Trophoblast cell (in vitro differentiated cells and primary cell): Measurements from ENCODE around the gene GRK4.
"Not testable (repeated sequence)": the region's sequence is repeated elsewhere in the genome, so short reads cannot be mapped to it uniquely, and the experiment has no call there.

Experiments
- DNase-seq, 2 donors: peaks; one replicate each; pipeline ENCODE4 v3.0.0-alpha.2; 2016
- H2AFZ ChIP-seq: 2 replicates; pipeline ENCODE4 v1.6.1; 2013; ENCODE audit warnings: low read length, moderate library complexity, mild to moderate bottlenecking; ENCODE audit not compliant: insufficient read depth, poor library complexity
- H2AK5ac ChIP-seq: 2 replicates; pipeline ENCODE4 v1.6.1; 2013; ENCODE audit warnings: mild to moderate bottlenecking, low read length
- H2BK120ac ChIP-seq: 2 replicates; pipeline ENCODE4 v1.6.1; 2013; ENCODE audit warnings: low read length, mild to moderate bottlenecking, moderate library complexity; ENCODE audit not compliant: insufficient read depth, poor library complexity
- H2BK12ac ChIP-seq: 2 replicates; pipeline ENCODE4 v1.6.1; 2013; ENCODE audit warnings: mild to moderate bottlenecking, low read length, moderate library complexity
- H2BK5ac ChIP-seq: 2 replicates; pipeline ENCODE4 v1.6.1; 2013; ENCODE audit warnings: low read length, low read depth, moderate library complexity, mild to moderate bottlenecking; ENCODE audit not compliant: poor library complexity
- H3K14ac ChIP-seq: 2 replicates; pipeline ENCODE4 v1.6.1; 2013; ENCODE audit warnings: mild to moderate bottlenecking, low read length
- H3K18ac ChIP-seq: 2 replicates; pipeline ENCODE4 v1.6.1; 2013; ENCODE audit warnings: mild to moderate bottlenecking, low read length
- H3K23ac ChIP-seq: 2 replicates; pipeline ENCODE4 v1.6.1; 2013; ENCODE audit warnings: low read length
- H3K27ac ChIP-seq: 2 replicates; pipeline ENCODE4 v1.5.1; 2013; ENCODE audit warnings: low read depth, mild to moderate bottlenecking, inconsistent platforms, low read length, moderate library complexity
- H3K27me3 ChIP-seq: 2 replicates; pipeline ENCODE4 v1.6.1; 2013; ENCODE audit warnings: inconsistent platforms, mild to moderate bottlenecking, low read length, moderate library complexity; ENCODE audit not compliant: insufficient read depth
- H3K36me3 ChIP-seq, 2 experiments: 1 replicate in 1 of 2; 2 replicates in 1 of 2; pipeline ENCODE4 v1.6.1; 2013; ENCODE audit warnings: low read length in 2 of 2, mild to moderate bottlenecking in 2 of 2, moderate library complexity in 1 of 2; ENCODE audit not compliant: insufficient read depth in 2 of 2, control insufficient read depth in 1 of 2
- H3K4ac ChIP-seq: 2 replicates; pipeline ENCODE4 v1.6.1; 2013; ENCODE audit warnings: low read depth, mild to moderate bottlenecking, low read length, moderate library complexity
- H3K4me1 ChIP-seq, 2 experiments: 1 replicate in 1 of 2; 2 replicates in 1 of 2; pipeline ENCODE4 v1.6.1; 2013; ENCODE audit warnings: low read length in 2 of 2, mild to moderate bottlenecking in 2 of 2, moderate library complexity in 1 of 2; ENCODE audit not compliant: insufficient read depth in 2 of 2, control insufficient read depth in 1 of 2
- H3K4me2 ChIP-seq: 2 replicates; pipeline ENCODE4 v1.6.1; 2013; ENCODE audit warnings: inconsistent platforms, mild to moderate bottlenecking, low read length, moderate library complexity
- H3K4me3 ChIP-seq: 2 replicates; pipeline ENCODE4 v1.5.1; 2013; ENCODE audit warnings: mild to moderate bottlenecking, low read depth, low read length, inconsistent platforms
- H3K79me1 ChIP-seq: one replicate; pipeline ENCODE4 v1.6.1; 2013; ENCODE audit warnings: low read length
- H3K79me2 ChIP-seq: 2 replicates; pipeline ENCODE4 v1.6.1; 2013; ENCODE audit warnings: low read length, mild to moderate bottlenecking; ENCODE audit not compliant: control insufficient read depth, insufficient read depth, poor library complexity
- H3K9ac ChIP-seq: 2 replicates; pipeline ENCODE4 v1.6.1; 2013; ENCODE audit warnings: mild to moderate bottlenecking, low read length
- H3K9me3 ChIP-seq: 2 replicates; pipeline ENCODE4 v1.6.1; 2013; ENCODE audit warnings: low read depth, mild to moderate bottlenecking, control low read depth, inconsistent platforms, low read length; ENCODE audit not compliant: insufficient read depth
- H4K12ac ChIP-seq: 2 replicates; pipeline ENCODE4 v1.6.1; 2013; ENCODE audit warnings: low read depth, mild to moderate bottlenecking, low read length, moderate library complexity
- H4K8ac ChIP-seq: 2 replicates; pipeline ENCODE4 v1.6.1; 2013; ENCODE audit warnings: low read depth, mild to moderate bottlenecking, low read length, moderate library complexity
- H4K91ac ChIP-seq: one replicate; pipeline ENCODE4 v1.6.1; 2013; ENCODE audit warnings: low read depth, mild to moderate bottlenecking, low read length, moderate library complexity
- WGBS: extraction: QIAGEN DNeasy Blood & Tissue Kit; methylation state at CpG from one replicate; pipeline ENCODE4 v1.1.7; 2013; ENCODE audit warnings: missing lambda C conversion rate; ENCODE audit not compliant: insufficient read length, insufficient coverage; ENCODE audit errors: extremely low coverage; 5-methylcytosine and 5-hydroxymethylcytosine counted together

The GRK4 gene

DNA sequence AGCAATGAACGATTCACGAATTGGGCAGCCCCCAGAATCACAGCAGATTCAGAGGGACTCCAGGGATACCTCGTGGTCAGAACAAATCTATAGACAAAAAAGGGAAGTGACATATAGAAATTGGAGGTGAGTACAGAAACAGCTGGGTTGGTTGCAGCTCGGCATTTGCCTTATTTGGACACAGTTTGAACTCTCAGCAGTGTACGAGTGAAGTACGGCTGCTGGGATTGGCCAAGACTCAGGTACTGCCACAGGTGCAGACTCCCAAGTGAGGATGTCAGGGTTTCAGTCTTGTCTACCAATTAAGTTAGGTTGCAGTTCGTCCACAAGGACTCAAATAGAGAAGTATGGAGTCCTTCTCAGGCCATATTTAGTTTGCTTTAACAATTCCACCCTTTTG is 82.8 kb downstream of the GRK4 start:
- Histone ChIP-seq H3K4me3 (no peak overlapping the region), H3K27ac (no peak overlapping the region), H3K23ac (no peak overlapping the region), H3K4me1 (peaks cover 7 to 8% of the 10 kb centered on the region in 2 experiments), H4K8ac (no peak overlapping the region), H3K4ac (no peak overlapping the region), H3K18ac (no peak overlapping the region), H3K79me2 (no peaks in the 10 kb centered on the region), H2AFZ (no peak overlapping the region), H2BK12ac (no peak overlapping the region), H3K79me1 (no peaks in the 10 kb centered on the region), H3K4me2 (no peak overlapping the region), H2BK120ac (no peak overlapping the region), H2BK5ac (no peak overlapping the region), H3K9me3 (peaks cover 2% of the 10 kb centered on the region), H3K14ac (no peak overlapping the region), H4K12ac (no peak overlapping the region), H3K9ac (no peak overlapping the region), H3K27me3 (no peaks in the 10 kb centered on the region), H4K91ac (no peak overlapping the region), H3K36me3 (no peaks in the 10 kb centered on the region), H2AK5ac (no peak overlapping the region)
- no peak for DNase-seq
- WGBS, result no CpG with 5 or more reads among the region's 7 CpGs

DNA sequence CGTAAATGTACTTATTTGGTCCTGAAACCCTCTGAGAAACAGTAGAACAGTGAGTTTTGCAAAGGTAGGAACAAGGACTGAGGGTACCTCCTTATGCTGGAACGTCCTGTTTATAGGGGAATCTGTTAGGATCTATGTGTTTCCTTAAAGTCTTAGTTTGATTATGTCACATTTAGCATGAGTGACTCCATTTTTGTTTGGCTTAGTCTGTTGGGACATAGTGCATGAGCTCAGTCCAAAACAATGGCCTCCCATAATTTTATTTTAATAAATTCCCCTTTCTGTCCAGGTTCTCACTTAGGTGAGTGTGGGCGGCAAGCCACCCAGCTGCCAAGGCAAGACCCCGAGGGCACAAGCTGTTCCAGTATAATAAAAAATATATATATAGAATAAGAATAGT is 83.3 kb downstream of the GRK4 start:
- Histone ChIP-seq H2BK12ac (no peak overlapping the region), H4K91ac (no peak overlapping the region), H4K12ac (no peak overlapping the region), H2BK120ac (no peak overlapping the region), H3K36me3 (no peaks in the 10 kb centered on the region), H3K9ac (no peak overlapping the region), H3K14ac (no peak overlapping the region), H3K9me3 (peaks cover 2% of the 10 kb centered on the region), H3K4me2 (no peak overlapping the region), H3K4me3 (no peak overlapping the region), H3K79me2 (no peaks in the 10 kb centered on the region), H3K18ac (no peak overlapping the region), H2BK5ac (no peak overlapping the region), H2AK5ac (no peak overlapping the region), H2AFZ (no peak overlapping the region), H3K27me3 (no peaks in the 10 kb centered on the region), H3K27ac (no peak overlapping the region), H4K8ac (no peak overlapping the region), H3K23ac (no peak overlapping the region), H3K4me1 (peaks cover 7 to 8% of the 10 kb centered on the region in 2 experiments), H3K79me1 (no peaks in the 10 kb centered on the region), H3K4ac (no peak overlapping the region)
- no CpG with 5 or more reads among the region's 4 CpGs for WGBS
- no peak for DNase-seq

DNA sequence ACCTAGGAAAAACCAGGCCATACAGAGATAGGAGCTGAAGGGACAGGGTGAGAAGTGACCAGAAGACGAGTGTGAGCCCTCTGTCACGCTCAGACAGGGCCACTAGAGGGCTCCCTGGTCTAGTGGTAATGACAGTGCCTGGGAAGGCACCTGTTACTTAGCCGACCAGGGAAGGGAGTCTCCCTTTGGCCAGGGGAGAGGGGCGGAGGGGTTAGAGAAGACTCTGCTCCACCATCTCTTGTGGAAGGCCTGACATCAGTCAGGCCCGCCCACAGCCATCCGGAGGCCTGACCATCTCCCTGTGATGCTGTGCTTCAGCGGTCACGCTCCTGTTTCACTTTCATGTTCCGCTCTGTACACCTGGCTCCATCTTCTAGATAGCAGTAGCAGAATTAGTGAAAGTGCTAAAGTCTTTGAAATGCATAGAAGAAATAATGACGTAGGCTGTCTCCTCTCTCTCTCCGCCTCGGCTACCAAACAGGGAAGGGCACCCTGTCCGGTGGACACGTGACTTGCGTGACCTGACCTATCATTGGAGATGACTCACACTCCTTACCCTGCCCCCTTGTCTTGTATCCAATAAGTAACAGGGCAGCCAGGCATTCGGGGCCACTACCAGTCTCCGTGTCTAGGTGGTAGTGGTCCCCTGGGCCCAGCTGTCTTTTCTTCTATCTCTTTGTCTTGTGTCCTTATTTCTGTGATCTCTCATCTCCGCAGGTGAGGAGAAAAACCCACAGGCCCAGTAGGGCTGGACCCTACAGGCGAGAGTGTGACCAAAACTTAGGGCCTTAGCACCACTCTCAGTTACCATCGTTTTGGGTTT is 84.3 kb downstream of the GRK4 start:
- Histone ChIP-seq H3K79me2 (no peaks in the 10 kb centered on the region), H2BK120ac (no peak overlapping the region), H2BK5ac (no peak overlapping the region), H3K36me3 (no peaks in the 10 kb centered on the region), H2BK12ac (no peak overlapping the region), H3K27me3 (no peaks in the 10 kb centered on the region), H4K91ac (no peak overlapping the region), H3K23ac (no peak overlapping the region), H3K4ac (no peak overlapping the region), H3K4me1 (peaks cover 5 to 6% of the 10 kb centered on the region in 2 experiments), H2AK5ac (no peak overlapping the region), H3K9me3 (peaks cover 2% of the 10 kb centered on the region), H3K18ac (no peak overlapping the region), H3K27ac (no peak overlapping the region), H3K9ac (no peak overlapping the region), H2AFZ (no peak overlapping the region), H3K79me1 (no peaks in the 10 kb centered on the region), H3K4me2 (no peak overlapping the region), H4K8ac (no peak overlapping the region), H4K12ac (no peak overlapping the region), H3K4me3 (no peak overlapping the region), H3K14ac (no peak overlapping the region)
- WGBS, result no CpG with 5 or more reads among the region's 20 CpGs
- peak; percentile 84 to 90 for DNase-seq

DNA sequence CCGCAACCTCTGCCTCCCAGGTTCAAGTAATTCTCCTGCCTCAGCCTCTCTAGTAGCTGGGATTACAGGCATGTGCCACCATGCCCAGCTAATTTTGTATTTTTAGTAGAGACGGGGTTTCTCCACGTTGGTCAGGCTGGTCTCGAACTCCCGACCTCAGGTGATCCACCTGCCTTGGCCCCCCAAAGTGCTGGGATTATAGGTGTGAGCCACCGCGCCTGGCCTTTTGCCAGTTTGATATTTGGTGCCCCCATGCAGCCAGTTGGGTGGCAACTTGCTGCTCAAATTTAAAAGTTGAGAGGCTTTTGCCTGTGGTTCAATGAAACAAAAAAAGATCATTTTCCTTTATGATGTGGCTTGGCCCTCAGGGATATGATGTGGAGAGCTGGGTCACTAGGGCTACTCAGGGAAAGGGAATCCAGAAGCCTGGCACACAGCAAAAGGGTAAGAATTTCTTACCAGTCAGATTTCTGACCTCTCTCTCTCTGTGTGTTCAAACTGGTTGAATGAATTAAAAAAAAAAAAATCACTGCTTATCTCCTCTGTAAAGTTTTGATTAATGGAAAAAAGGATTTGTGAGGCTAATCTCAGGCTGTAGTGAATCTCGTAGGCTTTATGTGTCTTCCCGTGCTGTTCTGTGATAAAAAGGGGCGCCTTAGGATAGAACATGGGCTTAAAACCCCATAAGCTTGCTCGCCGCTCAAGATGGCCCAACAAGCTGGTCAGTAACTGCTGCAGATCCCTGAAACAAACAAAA is 87.9 kb downstream of the GRK4 start:
- H2BK12ac ChIP-seq, result not testable (repeated sequence)

More for the DNA sequence above, 87.9 kb downstream of the GRK4 start:
- H3K9me3 ChIP-seq, H3K79me1 ChIP-seq, H2BK5ac ChIP-seq, H4K12ac ChIP-seq, H2BK120ac ChIP-seq, H3K18ac ChIP-seq, H4K8ac ChIP-seq, H3K9ac ChIP-seq, H3K36me3 ChIP-seq, H3K27ac ChIP-seq, H3K79me2 ChIP-seq, H3K4me2 ChIP-seq, H4K91ac ChIP-seq, H3K14ac ChIP-seq, H3K27me3 ChIP-seq, H2AFZ ChIP-seq, H3K4me3 ChIP-seq, H3K23ac ChIP-seq, DNase-seq, H3K4ac ChIP-seq, H3K4me1 ChIP-seq, H2AK5ac ChIP-seq: not testable (repeated sequence)
- WGBS, result no CpG with 5 or more reads among the region's 12 CpGs
